ENCODE measurements around the gene GDPD5.

- TF ChIP-seq POLR2A (IDR thresholded peaks at IDR 0.05; ENCODE audit: low read length) (no peak), CTCF (IDR thresholded peaks at IDR 0.05) (no peak), KDM5A (IDR thresholded peaks at IDR 0.05) (no peak), RAD21 (conservative IDR thresholded peaks at IDR 0.05 in 1 of 2, IDR thresholded peaks at IDR 0.05 in 1 of 2) (no peak), EP300 (IDR thresholded peaks at IDR 0.05) (no peak), REST (IDR thresholded peaks at IDR 0.05) (no peak), MAFK (IDR thresholded peaks at IDR 0.05; ENCODE audit: partially characterized antibody) (no peak), RFX5 (IDR thresholded peaks at IDR 0.05) (no peak)
Observed at GRCh38 chr11:75507571-75507970, 18.2 kb downstream of the GDPD5 start.
